ENCODE measurements around the gene RNF213. TPM values are rescaled to one million over a fixed set of nuclear protein-coding genes. Genes with fewer than 3 reads are reported as not detected.

Gene RNF213
- total RNA-seq, 1 experiment from 2014 or later: 44.5 TPM

DNA sequence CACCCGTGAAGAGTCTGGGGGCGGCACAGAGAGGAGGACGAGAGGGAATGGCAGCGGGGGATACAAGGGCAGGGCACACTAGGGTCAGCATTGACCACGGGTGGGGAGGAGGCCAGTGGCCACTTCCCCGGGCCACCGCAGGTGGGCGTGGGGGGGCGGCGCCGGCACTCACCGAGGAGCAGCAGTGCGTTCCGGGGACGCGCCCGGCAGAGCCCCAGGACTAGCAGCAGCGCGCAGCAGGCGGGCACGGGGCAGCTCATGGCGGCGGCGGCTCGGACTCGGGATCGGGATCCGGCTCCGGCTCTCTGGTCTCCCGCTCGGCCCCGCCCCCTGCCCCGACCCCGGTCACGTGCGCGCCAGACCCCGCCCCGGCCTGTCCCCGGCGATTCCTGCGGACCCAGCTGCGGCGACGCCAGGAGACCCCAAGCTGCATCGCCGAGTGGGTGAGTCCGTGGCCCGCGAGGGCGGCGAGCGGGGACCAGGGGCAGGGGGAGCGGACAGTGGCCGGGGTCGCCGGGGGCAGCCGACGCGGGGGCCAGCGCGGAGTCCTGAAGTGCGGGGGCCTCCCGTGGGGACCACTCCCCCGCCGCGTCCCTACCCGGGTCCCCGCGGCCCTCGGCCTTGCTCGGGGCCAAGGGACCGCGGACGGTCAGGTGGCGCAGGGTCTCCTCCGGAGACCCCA lies 40.5 kb upstream of the RNF213 start, which contains the start of the genes SGSH and SLC26A11 (continued):
- TF ChIP-seq TCF7L2 (IDR thresholded peaks at IDR 0.05; ENCODE audit: borderline replicate concordance, extremely low read depth, insufficient read depth, insufficient read length) (peak; percentile 8), SIN3A (IDR thresholded peaks at IDR 0.05; ENCODE audit: low read depth) (peak; percentile 42; the same call in 1 of the 2 replicates), ZFX (IDR thresholded peaks at IDR 0.05) (peak; percentile 53; the same call in 1 of the 2 replicates)
- TF ChIP-seq, protein P1, sequence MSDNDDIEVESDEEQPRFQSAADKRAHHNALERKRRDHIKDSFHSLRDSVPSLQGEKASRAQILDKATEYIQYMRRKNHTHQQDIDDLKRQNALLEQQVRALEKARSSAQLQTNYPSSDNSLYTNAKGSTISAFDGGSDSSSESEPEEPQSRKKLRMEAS (IDR thresholded peaks at IDR 0.05): peak; percentile 74

DNA sequence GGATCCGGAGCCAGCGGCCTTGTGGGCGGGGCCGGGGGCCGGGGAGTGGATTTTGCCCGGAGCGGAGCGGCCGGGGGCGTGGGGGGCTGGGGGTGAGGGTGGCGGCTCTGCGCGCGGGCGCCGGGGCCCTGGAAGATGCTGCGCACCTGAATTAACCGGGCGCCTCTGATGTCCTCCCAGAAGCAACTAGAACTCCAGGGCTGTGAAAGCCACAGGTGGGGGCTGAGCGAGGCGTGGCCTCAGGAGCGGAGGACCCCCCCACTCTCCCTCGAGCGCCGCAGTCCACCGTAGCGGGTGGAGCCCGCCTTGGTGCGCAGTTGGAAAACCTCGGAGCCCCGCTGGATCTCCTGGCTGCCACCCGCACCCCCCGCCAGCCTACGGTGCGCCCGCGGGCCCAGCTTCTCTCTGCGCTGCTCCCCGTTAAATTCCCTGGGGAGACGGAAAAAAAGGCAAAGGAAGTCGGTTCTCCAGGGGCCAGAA lies 39.9 kb upstream of the RNF213 start:
- no peaks in the 10 kb centered on the region for H3K9me2 ChIP-seq (ENCODE audit: insufficient read depth)
- H3K9ac ChIP-seq (ENCODE audit: low read length): peak overlapping the region; percentile 93
- peak; percentile 1; the same call in 1 of the 2 replicates for TF ChIP-seq ZFX (IDR thresholded peaks at IDR 0.05)
- TF ChIP-seq ELF1 (IDR thresholded peaks at IDR 0.05; ENCODE audit: borderline replicate concordance, low read depth): no peak
- H3K27me3 ChIP-seq (ENCODE audit: insufficient read depth, low read length): no peaks in the 10 kb centered on the region
- no peak overlapping the region for H2AFZ ChIP-seq (ENCODE audit: low read depth, low read length, poor library complexity, severe bottlenecking)
- H3K4me3 ChIP-seq (replicated peaks in 1 of 2; ENCODE audit: low read depth in 1 of 2, low read length in 2 of 2): peak overlapping the region; percentile 88 to 97
- ChIA-PET CTCF (interaction anchor here (1.1 kb wide), 1 partner anchor 119 kb away, joined by 3 read pairs; the partner anchor contains the start of gene GAA), POLR2A (interaction anchor here (0.6 to 1.0 kb wide), 3 partner anchors 18 to 70 kb away, joined by 3 read pairs; no protein-coding TSS in a partner anchor), RAD21 (ENCODE audit: low non-redundant PET in 1 of 2, low total read pairs in 2 of 2, uncharacterized antibody in 2 of 2, unreplicated experiment in 2 of 2) (no interaction called here)
- H3K79me2 ChIP-seq (ENCODE audit: insufficient read depth, low read length): peaks cover 17% of the 10 kb centered on the region
- no peak for DNase-seq (ENCODE audit: low read depth, low spot score)
- ATAC-seq: peak; percentile 51
- H3K9me3 ChIP-seq (ENCODE audit: control insufficient read depth in 1 of 2, insufficient read depth in 1 of 2, low read depth in 1 of 2, low read length in 2 of 2): no peaks in the 10 kb centered on the region
- H3K4me2 ChIP-seq (ENCODE audit: low read length): peak overlapping the region; percentile 98
- H4K20me1 ChIP-seq (ENCODE audit: insufficient read depth): no peaks in the 10 kb centered on the region
- peaks cover 0 to 16% of the 10 kb centered on the region in 2 experiments; a peak in 1 of 4 replicates for H3K36me3 ChIP-seq (ENCODE audit: control insufficient read depth in 1 of 2, insufficient read depth in 2 of 2, low read length in 2 of 2)
- BruUV-seq (replicated peaks): no TSS peak
- intact Hi-C loops (cut with micrococcal nuclease): no loop called here
- peak overlapping the region; percentile 75 for H3K27ac ChIP-seq (ENCODE audit: low read depth, low read length)
- H3K4me1 ChIP-seq (ENCODE audit: control insufficient read depth in 1 of 2, insufficient read depth in 2 of 2, low read length in 2 of 2): peaks cover 8 to 15% of the 10 kb centered on the region in 2 experiments; a peak in 3 of 4 replicates
